Stimulated activated CD8-positive, alpha-beta memory T cell treated with anti-CD3 and anti-CD28 coated beads, Interleukin-12 subunit alpha, Interleukin-12 subunit beta, amount 100 ng/mL, for 4 hours (primary cell): ENCODE results near the gene TTC9C.
"Not testable (repeated sequence)": the region's sequence is repeated elsewhere in the genome, so short reads cannot be mapped to it uniquely, and the experiment has no call there.

Experiments used
- DNase-seq: peaks from one replicate; pipeline ENCODE4 v3.0.0-alpha.2; 2020; ENCODE audit warnings: low read depth

TTC9C gene

GRCh38 chr11:62709247-62710000 lies 18.9 kb upstream of the TTC9C start:
- DNase-seq: peak; percentile 90

GRCh38 chr11:62710001-62710345 lies 18.3 kb upstream of the TTC9C start:
- DNase-seq: no peak

- DNase-seq: no peak
Observed at GRCh38 chr11:62712276-62712812, 15.9 kb upstream of the TTC9C start.

DNA sequence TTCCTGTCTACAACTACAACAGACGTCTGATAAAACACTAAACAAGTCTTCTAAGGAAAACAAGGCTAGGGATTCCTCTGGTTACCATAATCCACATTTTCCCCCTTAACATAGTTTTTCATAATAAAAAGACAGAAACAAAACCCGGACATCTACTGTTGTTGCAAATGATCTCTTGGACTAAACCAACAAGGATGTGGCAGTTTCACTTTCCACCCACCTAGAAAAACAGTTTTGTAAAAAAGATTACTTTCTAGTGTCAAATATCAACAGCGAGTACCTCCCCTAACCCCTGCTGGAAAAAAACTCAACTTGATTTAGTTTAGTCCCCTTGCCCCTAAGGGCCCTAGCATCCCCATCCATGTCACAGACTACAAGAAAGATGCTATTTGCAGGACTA lies 15.4 kb upstream of the TTC9C start:
- no peak for DNase-seq

GRCh38 chr11:62713343-62713742 lies 14.9 kb upstream of the TTC9C start:
- DNase-seq: no peak

GRCh38 chr11:62715150-62716130 lies 12.8 kb upstream of the TTC9C start:
- no peak for DNase-seq

DNA sequence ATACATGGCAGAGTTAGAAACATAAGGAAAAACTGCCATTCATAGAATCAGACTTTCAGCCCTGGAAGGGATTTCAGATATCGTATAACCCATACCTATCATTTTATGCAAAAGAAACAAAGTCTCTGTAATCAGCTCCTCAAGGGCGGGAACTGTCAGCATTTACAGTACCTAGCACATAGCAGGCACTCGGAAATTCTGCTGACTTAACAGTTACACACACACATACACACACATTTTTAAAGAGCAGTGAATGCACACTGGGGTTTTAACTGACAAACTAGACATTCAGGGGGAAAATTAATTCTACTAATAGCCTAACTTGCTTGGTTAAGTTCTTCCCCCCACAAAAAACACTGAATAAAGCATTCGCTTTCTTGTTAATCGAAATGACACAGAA lies 12.1 kb upstream of the TTC9C start:
- no peak for DNase-seq

DNA sequence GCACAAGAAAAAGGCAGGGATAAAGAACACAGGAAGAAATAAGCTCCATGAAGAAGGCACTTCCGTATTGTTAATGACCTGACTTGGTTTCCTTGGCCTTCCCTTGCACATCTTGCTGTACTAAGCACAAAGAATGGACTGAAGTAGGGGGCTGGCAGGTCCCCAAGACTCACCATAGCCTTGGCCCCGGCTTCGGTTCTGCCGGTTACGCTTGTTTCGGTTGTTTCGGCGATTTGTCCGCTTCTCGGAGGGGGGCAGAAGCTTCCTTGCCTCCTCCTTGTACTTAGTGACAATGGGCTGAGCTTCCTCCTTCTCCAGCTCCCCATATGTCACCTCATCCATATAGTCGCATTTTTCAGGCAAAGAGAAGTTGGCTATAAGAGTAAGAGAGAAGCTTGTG lies 11.5 kb upstream of the TTC9C start:
- DNase-seq: no peak

DNA sequence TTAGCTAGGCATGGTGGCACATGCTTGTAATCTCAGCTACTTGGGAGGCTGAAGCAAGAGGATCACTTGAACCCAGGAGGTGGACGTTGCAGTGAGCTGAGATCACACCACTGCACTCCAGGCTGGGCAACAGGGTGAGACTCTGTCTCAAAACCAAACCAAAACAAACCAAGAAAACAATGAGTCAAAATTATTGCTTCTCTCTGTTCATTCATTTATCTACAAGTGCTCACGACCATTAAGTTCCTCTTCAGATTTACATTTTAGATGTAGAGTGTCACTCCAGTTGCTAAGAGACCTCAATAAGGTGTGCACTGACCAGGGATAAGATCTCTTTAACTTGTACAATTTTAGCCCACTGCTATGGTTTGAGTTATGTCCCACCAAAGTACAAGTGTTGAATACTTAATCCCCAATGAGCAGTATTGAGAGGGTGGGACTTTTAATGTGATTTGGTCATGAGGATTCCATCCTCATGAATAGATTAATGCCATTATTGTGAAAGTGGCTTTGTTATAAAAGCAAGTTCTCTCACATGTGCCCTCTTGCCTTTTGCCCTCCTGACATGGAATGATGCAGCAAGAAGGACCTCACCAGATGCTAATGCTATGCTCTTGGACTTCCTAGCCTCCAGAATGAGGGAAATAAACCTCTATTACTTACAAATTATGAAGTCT lies 8.8 kb upstream of the TTC9C start:
- DNase-seq: no peak

GRCh38 chr11:62721994-62722393 lies 6.3 kb upstream of the TTC9C start:
- no peak for DNase-seq

GRCh38 chr11:62724171-62724570 lies 4.1 kb upstream of the TTC9C start:
- no peak for DNase-seq

DNA sequence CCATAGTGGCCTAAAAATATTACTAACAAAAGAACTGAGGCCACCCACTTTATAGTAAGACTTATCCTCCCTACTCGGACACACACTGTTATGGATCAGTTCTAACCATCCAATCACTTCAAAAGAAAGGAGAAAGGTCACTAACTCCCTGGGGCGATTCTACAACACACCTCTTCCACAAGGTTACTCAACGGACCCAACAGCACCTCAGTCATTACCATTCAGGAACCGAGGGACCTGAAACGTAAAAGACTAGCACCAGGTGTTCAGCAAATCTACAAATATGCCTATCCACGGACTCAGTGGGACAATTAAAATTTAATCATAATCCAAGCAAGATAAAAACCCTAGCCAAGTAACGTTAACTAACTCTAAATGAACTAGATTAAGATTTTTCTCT lies 2.6 kb upstream of the TTC9C start:
- no peak for DNase-seq

DNA sequence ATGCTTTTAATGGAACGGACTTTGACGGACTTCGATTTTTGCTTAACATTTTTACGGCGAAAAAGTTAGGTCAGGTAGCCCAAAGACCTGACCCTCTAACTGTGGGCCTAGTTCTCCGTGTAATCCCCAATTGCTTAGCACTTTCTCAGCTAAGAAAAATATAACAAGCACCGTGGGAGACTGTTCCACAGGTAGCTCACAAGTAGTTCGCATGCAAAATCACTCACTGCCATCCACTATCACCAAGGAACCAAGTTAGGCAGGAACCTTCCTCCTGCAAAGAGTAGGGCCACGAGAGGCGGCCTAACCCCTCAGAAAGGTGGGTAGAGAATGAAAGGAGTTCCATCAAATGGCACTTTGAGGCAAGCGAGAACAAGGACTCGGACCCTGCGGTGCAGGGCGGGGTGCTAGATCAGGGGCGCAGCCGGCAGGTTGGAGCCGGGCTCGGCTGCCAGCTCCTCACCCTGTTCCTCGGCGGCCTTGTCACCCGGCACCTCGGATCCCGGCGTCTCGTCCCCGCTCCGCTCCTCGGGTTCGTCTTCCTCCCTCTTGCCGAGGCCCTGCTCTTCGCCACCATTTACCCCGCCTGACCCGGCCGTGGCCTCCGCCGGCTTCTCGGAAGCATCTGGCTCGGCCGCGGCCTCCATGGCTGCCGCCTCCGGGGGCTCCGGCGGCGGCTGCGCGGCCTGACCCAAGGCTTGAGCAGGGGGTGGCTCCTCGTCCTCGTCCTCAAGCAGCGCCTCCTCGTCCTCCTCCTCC lies 2.0 kb upstream of the TTC9C start:
- DNase-seq: peak; percentile 15

DNA sequence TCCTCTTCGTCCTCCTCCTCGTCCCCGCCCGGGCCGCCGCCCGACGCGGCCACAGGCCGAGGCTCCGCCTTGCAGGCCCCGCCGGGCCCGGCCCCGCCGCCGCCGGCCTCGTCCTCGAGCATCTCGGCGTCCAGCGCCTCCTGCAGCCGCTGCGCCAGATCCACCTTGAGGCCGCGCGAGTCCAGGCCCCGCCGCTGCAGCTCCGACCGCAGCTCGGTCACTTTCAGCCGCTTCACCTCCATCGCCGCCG lies 1.4 kb upstream of the TTC9C start:
- no peak for DNase-seq

GRCh38 chr11:62727165-62727871 lies 968 bp upstream of the TTC9C start, which contains the start of gene HNRNPUL2:
Gene HNRNPUL2 (minus strand): TSS chr11:62727457. CDS start chr11:62727156, 301 bp downstream.
- peak; percentile 98 for DNase-seq

DNA sequence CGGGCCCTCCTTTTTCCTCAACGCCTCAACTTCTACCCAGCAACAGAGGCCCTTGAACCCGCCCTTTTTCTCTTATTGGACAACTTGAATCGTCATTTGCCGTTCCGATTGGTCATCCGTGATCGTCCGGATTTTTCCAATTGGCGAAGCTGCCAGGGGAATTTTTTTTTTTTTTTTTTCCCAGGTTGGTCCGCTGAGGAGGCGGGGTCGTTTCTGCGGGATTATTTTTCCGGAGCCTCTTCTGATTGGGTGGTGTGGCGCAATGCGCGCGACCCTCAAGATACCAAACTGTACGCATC lies 465 bp upstream of the TTC9C start:
- DNase-seq: peak; percentile 63

GRCh38 chr11:62730076-62730475 lies 1.8 kb downstream of the TTC9C start:
- DNase-seq: not testable (repeated sequence)

DNA sequence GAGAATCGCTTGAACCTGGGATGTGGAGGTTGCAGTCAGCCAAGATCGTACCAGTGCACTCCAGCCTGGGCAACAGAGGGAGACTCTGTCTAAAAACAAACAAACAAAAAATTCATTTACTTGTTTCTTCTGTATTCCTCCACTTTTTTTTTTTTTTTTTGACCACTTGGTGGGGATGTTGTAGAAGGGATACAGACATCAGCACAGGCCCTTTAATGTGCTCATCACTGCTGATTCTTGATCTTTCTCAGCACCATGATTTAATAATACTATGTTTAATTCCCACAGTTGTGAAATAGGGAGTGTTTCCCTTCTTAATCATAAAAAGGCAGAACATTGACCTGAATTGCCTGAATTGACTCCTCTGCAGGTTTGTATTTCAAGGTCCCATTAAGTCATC lies 4.5 kb downstream of the TTC9C start:
- no peak for DNase-seq

DNA sequence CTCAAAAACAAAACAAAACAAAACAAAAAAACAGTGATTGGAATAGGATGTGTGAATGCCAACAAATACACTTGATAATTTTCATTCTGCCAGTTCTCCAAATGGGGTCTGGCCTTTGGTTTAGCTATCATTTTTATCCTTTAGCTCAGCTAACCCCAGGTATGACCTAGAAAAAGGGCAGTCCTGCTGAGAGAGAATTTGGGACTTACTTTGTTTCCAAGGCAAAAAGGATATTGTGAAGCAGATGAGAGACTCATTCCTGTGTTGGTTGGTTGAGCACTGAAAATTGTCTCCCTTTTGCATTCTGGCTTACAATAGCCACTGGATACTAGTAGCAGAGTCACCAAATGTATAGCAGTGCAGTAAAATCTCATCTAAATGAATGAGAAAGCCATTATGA lies 8.9 kb downstream of the TTC9C start:
- no peak for DNase-seq

DNA sequence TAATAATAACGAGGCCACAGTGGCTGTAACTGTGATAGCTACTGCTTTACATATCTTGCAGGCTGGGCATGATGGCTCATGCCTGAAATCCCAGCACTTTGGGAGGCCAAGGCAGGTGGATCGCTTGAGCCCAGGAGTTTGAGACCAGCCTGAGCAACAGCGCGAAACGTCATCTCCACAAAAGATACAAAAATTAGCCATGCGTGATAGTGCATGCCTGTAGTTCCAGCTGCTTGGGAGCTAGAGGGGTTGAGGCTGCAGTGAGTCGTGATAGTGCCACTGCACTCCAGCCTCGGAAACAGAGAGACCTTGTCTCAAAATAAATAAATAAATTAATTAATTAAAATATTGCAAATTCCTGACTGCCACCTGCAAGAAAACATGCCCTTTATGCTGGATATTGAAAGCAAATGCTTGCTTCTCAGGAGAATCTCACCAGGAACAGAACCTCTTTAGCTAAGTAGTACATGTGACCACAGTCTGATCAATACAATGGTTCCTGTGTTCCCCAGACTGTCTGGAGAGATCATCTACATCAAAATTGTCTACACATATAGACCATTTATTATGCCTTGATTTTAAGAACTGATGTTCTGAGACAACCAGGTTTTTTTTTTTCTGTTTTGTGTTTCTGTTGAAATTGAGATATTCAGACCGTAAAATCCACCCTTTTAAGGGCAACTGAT lies 19.3 kb downstream of the TTC9C start:
- no peak for DNase-seq

GRCh38 chr11:62749931-62750330 lies 21.6 kb downstream of the TTC9C start:
- DNase-seq: not testable (repeated sequence)
